ENCODE data around the gene CD320.

DNA sequence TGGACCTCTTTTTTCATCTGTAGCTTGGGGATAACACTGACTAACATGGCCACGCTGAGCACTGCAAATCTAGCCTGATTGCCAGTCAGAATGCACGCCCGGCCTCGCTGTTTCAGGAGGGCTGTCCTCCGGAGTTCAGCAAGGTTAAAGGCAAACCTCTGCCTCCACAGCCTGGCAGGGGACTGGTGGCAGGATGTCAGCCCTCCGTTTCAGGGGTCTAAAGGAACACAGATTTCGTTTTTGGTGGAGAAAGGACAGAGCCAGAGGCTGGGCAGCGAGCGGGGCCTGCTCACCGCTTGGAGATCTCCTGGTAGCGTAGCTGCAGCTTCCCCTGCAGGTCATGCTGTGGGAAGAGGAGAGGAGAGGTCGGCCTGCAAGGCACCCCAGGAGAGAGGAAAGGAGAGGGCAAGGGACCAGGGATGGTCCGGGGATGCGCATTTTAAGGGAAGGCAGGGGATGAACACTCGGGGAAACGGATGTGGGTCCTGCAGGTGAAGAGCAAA lies 12.5 kb upstream of the CD320 start:
- TF ChIP-seq HDAC2 (IDR thresholded peaks at IDR 0.05) (no peak), POLR2A (IDR thresholded peaks at IDR 0.05; ENCODE audit: low read length) (no peak)

All from A549 (cell line).